HG02763 (cell line): Measurements from ENCODE around the gene IL21R.

ENCODE experiments used
- ATAC-seq: cut with Tn5 transposase; IDR thresholded peaks from one replicate; pipeline ENCODE4 v1.9.1; 2021; ENCODE audit warnings: mild to moderate bottlenecking, moderate library complexity; ENCODE audit not compliant: unreplicated experiment

IL21R gene

DNA sequence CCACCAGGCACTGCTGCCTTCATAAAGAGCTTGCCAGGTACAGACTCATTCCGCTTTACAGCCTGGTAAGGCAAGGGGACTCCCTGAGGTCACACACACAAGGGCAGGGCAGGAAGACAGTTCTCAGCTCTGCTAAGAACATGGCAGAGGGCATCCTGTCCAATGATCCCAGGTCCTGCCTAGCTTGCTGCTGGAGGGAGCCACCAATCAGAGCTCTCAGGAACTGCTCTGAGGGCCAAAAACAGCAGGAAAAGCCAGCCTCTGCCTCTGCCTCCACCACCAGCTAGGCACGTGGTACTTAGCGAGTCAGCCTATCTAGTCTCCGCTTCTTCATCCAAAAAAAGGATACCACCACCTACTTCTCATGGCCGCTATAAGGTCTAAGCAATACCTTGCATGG is 81.7 kb downstream of the IL21R start:
- no peak for ATAC-seq

DNA sequence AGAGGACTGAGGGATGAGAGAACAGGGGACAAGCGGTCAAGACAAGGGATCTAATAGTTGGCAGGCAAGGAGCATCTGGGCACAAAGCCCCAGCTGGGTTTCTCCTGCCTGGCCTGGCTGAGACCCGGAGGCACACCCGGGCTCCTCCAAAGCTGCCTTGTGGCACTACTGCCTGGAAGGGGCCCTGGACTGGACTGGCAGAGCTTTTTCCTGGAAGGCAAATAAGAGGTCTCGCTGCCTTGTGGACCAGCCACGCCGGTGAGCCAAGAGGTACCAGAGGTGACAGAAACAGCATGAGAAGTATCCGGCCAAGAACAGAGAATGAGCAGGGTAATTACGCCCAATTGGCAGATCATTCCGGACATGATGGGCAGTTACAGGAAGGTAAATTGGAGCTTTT is 83.2 kb downstream of the IL21R start:
- no peak for ATAC-seq

DNA sequence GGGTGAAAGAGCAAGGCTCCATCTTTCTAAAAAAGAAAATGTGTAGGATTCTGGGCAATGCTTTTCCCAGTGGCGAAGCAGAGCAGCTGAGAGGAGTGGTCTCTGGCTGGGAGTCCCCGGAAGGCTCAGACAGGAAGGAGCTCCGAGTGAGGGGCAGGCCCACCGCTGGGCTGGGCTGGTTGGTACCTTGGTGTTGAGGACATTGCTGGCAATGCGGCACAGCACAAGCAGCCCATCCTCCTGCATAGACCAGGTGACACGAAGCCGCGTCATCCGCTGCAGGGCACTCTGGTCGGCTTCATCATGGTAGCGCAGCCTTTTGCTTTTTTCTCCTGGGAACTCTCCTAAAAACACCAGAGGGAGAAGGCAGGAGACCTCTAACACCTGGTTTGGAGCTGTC is 83.8 kb downstream of the IL21R start:
- ATAC-seq, result no peak

DNA sequence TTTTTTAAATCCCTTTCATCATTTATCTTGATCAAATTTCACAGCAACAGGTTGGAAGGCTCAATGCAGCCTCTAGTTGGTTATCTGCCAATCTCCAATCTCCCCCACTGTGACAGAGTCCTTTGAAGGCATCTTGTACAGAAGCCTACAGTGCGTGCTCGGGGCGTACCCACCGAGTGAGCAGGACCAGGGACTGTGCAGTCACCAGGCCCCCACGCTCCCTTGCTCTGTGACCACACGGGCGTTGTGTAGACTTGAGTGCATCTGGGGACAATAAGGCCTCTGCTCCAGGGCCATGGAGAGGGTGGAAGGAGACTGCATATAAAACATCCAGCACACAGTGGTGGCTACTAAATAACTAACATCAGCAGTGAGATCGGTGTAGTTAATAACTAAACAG is 84.4 kb downstream of the IL21R start:
- no peak for ATAC-seq

DNA sequence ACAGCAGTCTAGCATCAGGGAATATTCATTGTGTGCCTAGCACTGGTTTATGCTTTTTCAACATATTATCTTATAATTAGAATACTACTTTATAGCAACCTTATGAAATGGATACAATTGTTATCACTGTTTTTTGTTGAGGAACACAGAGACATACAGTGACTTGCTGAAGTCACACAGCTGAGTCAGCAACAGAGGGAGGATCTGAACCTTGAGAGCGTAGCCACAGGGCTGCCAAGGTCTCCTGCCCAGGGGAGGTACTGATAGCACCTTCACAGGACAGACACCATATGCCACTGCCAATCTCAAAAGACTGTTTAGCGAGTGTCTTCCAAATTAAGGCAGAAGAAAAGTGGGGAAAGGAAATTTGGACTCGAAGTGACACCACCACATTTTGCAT is 84.8 kb downstream of the IL21R start:
- ATAC-seq, result no peak

DNA sequence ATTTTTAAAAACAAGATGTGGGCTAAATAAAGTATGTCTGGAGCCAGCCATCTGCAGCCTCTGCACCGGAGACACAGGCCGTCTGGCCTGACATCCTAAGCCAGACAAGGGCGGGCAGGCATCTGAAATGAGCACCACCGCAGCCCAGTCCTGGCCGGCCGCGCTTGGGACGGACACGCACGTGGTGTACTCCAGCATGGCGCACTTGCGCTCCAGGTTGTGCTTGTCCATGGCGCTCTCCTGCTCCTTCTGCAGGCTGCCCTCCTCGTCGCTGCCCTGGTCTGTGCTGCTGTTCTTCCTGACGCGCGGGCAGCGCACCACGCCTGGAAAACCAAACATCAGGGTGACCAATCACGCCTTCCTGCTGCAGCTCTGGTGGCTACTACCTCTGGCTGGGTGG is 87.4 kb downstream of the IL21R start:
- ATAC-seq, result no peak

DNA sequence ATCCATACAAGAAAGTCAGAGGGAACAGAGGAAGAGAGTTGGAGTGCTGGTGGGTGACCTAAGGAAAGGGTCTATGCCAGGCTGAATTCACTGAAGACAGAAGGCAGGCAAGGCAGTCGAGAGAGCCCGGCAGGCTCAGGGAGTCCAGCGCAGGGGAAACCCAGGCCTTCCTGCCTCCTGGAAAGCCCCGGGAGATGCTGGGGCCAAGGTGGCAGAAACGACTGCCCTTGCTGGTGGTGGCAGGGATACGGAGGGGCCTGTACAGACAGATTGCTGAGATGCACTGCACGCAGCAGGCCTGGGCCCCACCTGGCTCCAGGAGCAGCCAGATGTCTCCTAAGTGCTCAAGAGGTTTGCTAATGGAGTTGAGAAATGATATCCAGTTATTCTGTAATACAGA is 87.9 kb downstream of the IL21R start:
- no peak for ATAC-seq

DNA sequence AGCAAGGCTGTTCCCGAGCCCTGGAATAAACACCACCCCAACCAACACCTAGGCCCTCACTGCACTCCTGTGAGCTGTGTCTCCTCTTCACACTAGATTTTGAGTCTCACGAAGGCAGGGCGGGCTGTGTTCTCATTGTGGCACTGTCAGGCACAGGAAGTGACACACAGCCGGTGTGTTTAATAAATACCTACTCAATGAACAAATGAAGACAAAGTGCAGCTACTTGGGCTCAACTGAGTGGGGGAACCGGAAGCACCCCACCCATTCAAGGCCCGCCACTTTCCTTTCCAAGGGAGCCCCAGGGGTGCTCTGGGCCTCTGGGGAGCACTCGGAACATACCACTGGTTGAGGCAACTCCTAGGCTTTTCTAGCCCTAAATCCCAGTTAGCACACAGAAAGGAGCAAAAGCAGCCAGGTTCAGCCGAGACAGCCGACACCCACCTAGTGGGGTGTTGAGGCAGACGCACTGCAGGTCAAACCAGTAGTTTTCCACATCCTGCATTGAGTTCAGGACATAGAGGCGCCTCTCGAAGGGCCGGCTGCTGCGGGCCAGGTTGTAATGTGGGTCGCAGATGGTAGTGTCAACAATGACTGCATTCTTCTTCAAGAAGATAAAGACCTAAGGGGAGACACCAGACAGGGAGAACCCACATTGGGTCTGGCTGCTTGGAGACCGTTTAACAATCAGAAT is 90.1 kb downstream of the IL21R start:
- ATAC-seq, result no peak

DNA sequence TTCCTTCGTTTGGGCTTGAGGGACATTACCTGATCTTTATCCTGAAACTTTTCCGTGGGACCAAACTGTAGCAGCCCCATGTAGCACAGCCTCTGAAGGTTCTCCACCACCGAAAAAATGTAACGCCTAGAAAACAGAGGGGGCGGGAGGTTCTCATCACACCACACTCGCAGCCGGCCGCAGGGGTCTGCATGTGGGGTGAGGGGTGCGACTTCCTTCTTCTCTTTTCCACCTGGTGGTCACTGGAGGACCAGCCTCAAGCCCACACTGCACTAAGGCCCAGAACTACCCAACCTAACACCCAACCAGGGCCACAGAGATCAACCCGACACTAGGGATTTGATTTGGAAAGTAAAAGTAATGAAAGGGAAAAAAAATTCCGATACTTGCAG is 90.6 kb downstream of the IL21R start:
- ATAC-seq, result no peak

DNA sequence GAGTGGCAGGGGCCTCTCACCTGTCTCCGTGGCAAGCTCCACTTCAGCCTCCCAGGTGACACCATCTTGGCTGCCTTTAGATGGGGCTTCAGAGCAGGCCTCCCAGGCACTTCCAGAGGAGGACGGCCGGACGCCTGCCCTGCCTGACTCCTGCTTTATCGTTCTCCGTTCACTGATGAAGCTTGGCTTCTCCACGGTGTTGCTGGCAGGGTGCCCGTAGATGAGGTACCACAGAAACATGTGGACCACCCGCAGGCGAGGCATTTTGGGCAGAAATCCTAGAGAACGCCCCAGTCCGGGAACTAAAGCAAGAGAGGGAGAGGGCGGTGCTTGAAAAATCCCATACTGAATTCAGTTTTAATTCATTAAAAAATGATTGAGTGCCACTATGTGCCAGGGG is 93.2 kb downstream of the IL21R start:
- ATAC-seq, result no peak

DNA sequence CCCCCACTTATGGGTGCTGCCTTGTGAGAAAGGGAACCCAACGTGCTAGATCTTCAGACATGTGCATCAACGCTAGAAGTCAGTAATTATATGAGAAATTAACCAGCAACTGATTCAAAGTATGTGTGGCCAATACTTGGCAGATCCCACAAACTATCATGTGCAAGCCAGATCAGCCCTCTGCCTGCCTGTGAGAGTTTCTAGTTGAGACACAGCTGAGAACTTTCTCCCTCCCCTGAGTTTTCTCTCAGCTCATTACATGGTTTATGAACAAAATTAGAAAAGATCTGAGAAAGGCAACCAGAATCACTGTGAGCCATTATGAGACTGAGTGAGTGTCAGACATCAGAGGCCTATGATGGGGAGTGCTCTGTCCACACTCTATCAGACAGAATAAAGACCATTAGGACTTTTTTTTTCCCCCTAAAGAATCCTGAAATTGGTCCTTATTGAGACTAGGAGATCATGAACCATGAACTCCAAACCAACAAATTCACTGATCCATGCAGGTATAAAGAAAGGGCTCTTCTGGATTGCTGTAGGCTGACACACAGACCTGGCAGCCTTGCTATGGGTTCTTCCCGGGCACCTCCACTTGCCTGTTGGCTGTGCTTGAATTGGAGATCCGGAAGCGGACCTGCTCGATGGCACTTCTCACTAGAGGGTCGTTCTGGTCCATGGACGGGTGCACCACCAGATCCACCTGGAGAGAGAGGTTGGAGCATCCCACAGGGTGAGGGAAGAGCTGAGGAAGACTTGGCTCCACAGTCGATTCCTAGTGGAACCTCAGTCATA is 96.3 kb downstream of the IL21R start:
- no peak for ATAC-seq

DNA sequence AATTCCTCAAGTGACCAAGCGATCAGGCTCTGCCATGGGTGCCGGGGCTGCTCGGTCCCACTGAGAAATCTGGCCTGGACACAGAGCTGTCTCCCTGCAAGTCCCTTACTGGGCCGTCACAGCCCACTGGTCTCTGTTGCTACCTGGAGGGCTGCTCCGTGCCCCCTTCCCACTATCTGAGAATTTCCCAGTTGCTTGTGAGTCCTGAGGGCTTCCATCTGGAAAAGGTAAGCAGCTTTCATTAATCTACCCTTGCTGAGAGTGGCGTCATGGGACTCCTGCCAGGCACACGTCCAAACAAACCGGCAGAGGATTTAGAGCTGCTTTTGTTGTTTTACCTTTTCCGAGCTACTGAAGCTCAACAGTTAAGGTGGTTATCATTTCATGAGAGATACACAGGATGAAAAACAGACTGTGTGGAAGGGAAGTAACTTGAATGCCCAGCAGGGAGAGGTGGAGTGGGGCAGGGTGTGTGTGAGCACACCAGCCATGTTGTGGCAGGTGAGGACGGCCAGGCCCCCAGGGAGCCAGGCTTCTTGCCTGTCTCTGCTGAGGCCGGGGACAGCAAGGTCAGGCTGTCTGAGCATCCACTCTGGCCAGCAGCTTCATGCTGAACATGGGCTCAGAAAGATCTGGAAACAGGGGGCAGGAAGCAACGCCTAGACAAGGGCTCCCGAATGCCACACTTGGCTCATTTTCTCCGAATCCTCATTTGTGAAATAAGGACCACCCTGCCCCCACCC is 97.1 kb downstream of the IL21R start:
- no peak for ATAC-seq

DNA sequence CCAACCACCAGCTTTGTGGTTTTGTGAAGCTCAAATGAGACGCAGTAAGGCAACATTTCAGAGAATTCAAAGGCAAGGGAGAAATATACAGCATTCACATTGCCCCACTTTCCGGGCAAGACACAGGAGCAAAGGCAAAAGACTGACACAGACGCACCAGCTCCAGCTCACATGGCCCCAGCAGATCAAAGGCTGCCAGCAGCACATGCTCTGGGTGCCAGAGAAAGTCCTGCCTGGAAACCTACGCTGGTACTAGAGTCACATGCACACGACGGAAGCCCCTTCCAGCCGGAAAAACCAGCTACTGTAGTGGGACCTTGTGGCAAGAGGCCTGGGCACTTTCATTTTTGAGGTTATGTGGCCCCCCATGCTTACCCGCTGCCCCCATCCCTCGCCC is 97.7 kb downstream of the IL21R start:
- ATAC-seq, result no peak

DNA sequence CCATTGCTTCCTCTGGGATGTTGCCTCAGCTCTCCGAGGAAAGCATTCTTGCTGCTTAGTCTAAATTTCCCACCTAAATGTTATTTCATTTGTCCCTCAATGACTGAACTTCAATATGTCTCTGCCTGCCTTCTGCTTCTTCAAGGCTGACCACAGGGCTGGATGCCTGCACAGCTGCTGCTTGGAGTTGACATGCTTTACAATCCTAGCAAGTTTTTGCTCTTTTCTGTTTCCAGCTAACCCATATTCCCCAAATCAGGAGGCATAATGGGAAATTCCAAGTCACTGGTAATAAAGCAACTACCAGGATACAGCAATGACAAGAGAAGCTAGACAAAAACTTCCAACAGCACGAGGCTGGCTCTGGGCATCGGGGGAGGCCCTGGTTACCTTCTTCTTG is 98.8 kb downstream of the IL21R start:
- no peak for ATAC-seq
